HTERT RPE-1 (cell line): ENCODE results near the gene TOX2.

Experiments used
- in situ Hi-C: fragments of 300-500 bp; cut with MboI; formaldehyde crosslinking; loops from 4 replicates; pipeline ENCODE4 v1.14.3; 2020; ENCODE audit warnings: low sequenced_read_pairs

TOX2 gene

DNA sequence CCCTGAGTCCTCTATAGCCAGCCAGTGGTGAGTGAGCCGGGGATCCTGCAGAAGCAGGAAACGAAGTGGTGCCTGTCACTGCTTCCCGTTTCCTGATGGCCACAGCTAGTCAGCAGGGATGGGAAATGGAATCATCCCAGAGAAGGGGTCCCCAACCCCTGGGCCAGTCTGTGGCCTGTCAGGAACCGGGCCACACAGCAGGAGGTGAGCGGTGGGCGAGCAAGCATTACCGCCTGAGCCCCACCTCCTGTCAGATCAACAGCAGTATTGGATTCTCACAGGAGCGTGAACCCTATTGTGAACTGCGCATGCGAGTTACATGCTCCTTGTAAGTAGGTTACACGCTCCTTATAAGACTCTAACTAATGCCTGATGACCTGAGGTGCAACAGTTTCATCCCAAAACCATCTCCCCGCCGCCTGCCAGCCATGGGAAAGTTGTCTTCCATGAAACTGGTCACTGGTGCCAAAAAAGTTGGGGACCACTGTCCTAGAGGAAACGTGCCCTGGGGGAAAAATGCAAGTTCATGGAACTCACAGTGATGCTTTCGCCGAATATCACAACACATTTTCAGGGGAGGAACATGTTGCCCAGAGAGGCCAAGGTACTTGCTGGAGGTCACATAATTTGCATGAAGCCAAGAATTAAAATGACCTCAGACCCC lies 158.5 kb downstream of the TOX2 start:
- in situ Hi-C loops = no loop called here

DNA sequence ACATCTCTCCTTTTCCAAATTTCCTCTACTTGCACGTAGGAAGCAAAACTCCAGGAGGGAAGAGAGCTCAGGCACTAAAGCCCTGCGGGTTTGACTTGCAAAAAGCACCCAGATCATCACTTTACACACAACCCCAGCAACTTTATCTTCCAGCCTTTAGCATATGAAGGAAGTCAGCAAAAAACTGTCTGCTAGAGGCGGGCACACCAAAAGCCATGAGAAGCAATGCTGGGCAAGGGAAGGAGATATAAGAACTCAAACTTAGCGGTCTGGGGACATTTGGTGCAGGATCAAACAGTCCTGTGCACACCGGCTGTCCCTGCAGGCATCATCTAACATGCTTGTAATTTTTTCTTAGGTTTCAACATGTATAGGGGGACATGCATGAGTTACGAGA lies 159.0 kb downstream of the TOX2 start:
- in situ Hi-C loops = no loop called here

DNA sequence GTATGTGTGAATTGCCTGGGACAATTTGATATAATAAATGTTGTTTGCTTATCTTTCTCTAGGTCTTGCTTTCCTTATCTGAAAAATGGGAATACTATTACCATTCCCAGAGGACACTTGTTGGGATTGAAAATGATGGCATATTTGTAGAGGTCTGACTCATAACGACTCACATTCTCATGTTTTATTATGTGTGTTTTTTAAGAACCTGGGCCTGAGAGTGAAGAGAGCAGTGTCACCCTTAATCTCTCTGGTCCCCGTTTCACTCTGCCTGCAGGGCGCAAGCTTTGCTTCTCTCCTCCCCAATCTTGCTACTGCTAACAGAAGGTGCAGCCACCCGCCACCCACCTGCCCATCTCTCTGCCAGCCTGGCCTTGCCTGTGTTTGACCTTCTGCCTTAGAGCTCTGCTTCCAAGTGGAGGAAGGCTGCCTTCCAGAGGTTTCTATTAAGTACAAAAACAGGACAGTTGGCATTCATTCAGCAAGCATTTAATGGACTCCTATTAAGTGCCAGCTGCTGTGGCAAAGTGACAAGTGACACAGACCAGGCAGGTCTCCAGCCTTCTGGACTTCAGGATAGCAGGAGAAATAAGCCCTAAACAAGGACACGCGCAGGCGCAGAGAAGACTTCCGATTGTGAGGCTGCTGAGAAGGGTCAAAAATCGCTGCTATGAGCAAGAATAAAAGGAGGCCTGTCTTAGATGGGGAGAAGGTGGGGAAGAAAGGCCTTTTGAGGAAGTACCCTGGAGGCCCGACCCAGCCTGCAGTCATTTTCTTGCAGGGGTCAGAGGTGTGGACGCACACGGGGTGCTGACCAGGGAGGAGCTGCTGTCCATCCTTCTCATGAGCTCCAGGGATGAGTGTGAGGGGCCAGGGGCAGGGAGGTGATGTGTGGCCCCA lies 159.8 kb downstream of the TOX2 start:
- in situ Hi-C loops = no loop called here

DNA sequence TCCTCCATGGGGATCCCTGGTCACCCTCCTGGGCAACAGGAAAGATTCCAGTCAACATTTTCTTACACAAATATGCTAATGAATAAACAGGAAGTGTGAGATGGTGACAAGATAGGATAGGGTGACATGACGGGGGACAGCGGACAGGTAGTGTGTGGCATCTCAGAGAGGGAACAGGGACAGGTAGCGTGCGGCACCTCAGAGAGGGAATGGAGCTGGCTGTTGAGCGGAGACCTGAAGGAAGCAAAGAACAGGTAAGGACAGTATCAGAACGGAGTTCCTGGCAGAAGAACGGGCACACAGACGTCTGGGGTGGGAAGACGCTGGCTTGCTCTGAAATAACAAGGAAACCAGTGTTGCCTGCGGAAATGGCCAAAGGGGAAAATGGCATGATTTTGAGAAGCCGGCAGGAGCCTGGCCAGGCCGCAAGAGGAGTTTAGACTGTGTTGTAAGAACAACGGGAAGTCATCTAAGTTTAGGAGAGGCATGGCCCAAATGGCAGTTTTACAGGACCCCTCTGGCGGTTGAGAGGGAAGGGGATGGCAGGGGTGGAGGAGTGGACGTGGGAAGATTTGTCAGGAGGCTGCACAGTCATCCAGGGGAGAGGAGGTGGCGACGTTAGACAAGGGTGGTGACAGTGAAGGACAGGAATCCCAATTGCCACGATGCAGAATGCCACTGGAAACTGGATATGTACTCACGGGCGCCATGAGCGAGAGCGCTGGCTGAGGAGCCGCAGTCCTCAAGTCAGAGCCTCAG lies 160.7 kb downstream of the TOX2 start:
- in situ Hi-C loops = no loop called here

DNA sequence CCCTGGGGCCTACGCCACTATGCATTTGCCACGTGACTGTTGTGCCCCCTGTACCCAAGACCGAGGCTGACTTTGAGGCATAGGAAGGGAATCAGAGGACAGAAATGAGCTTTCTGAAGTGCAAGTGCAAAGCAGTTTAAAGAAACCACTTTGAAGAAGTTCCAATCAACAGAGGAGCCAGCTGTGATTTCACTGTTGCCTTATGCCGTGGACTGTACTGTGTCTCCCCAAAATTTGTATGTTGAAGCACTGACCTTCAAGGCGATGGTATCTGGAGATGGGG lies 161.2 kb downstream of the TOX2 start:
- in situ Hi-C loops = no loop called here

DNA sequence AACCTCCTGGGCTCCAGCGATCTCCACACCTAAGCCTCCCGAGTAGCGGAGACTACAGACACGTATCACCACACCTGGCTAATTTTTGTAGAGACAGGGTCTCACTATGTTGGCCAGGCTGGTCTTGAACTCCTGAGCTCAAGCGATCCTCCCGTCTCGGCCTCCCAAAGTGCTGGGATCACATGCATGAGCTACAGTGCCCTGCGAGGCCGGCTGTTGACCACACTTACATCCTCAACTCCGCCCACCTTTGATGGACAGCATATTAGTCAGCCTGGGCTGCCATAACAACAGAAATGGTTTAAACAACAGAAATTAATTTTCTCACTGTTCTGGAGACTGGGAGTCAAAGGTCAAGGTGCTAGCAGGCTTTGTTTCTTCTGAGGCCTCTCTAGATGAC lies 164.6 kb downstream of the TOX2 start:
- in situ Hi-C loops = no loop called here

DNA sequence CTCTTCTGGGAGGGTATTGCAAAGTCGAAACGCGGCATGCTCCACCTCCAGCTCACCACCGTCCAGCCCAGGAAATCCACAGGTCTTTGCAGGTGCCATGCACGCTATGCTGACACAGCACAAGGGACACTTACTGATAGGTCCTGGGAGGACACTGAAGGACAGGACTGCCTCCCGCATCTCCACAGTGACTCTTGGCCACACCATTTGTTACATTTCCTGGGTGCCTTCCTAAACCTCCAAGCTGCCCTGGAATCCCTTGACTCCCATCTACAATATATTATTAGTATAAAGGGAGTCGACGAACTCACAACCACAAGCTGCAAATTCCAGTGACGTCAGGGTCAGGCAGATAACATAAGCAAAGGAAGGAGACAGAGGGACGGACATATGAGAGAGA lies 165.4 kb downstream of the TOX2 start:
- in situ Hi-C loops = no loop called here

DNA sequence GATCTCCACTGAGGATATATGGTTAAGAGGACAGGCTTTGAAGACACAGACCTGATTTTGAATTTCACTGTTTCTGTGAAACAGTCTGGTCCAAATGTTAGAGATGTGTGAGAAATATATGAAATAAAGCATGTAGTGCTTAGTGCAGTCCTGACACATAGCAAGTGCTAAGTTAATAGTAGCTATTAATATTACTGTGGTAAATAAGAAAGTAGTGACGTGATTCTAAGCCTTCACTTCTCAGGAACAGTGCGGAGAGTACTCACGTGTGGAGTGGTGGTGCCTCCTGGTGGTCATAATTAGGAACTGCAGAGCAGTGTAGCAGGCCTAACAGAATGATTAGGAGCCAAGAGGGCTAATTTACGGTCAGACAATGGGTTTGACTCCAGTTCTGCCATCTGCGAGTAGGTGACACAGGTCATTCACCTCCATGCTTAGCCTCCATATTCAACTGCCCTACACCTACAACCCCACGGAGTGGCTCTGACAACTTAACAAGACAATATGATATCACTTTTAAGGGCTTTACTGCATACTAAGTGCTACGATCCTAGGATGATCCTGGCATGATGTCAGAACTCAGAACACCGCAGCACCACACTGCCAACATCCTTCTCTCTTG lies 166.1 kb downstream of the TOX2 start:
- in situ Hi-C loops = no loop called here

DNA sequence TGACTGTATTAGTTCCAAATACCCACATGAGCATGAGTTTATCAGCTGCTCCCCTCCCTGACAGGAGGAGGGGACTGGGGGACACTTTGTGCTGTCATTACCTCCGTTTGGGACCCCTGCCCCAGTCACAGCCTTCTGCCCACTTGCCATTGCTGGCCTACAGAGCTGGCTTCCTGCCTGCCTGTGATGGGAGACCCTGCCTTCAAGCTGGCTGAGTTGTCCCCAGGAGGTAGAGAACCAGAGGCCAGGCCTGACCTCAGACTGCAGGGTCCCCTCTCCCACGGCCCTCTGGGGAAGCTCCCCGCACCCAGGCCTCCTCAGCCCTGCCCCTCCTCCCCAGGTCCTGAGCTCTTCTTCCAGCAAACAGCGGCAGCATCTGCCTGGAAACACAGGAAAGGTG lies 166.8 kb downstream of the TOX2 start:
- in situ Hi-C loops = no loop called here

DNA sequence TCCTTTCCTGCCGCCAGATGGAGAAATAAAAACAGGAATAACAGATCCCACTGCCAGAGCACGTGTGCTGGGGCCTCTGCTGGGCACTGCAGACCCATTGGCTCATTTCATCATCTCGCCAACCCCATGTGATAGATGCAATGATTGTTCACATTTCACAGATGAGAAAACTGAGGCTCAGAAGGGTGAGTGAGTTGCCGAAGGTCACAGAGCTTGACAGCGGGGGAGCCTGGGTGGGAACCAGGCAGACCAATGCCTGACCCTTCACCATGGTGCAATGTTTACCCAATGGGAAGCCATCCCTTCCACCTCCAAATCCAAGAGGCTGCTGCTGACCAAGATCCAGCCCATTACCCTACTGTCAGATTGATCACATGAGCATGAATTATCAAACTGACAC lies 167.2 kb downstream of the TOX2 start:
- in situ Hi-C loops = no loop called here

DNA sequence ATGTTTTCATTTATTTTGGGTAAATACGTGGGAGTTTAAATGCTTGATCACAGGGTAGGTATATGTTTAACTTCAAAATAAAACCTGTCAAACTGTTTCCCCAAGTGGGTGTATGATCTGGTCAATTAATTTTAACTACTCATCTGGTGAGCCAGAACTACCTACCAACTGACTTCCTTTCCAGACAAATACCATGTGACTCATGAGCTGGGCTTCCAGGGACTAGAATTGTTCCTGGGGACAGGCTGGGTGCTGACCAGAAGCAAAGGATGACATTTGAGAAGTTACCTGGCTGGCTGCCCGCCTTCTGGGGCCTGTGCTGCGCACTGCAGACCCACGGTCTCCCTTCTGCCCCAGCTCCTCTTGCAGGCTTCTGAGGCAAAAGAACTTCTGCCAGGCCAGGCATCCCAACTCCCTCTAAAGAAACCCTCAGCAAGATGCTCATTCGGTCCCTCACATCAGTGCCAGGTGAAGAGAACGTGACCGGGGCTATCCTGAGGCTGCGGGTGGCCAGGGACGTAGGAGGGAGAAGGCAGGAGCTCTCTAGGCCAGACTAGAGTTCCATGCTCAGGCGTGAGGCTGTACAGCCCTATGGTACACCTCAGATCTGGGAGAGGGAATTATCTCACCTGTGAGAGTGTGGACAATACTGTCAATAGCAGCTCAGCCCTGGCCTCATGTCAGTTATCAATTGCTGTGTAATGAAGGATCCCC lies 168.7 kb downstream of the TOX2 start:
- in situ Hi-C loops = no loop called here

DNA sequence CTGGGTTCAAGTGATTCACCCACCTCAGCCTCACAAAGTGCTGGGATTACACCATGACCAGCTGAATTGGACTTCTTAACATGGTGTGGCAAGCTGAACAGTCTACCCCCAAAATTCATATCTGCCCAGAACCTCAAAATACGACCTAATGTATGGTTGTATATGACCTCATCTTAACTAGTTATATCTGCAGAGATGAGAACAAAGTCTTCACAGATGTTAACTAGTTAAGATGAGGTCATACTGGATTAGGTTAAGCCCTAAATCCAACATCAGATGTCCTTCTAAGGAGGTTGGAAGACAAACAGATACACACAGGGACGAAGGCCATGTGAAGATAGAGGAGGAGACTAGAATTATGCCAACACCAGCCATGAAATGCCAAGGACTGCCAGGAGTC lies 169.8 kb downstream of the TOX2 start:
- in situ Hi-C loops = no loop called here

DNA sequence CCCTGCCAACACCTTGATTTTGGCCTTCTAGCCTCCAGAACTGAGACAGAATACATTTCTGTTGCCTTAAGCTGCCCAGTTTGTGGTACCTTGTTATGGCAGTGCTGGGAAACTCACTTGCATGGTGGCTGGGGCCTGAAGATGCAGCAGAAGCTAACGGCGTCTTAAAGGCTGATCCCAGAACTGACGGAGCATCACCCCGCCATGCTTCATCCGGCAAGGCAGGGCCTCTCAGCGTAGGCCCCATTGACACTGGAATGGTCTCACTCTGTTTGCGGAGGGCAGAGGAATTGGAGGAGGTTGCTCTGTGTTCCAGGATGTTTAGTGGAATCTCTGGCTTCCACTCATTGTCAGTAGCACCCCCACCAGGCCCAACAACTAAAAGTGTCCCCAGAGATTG lies 170.2 kb downstream of the TOX2 start:
- in situ Hi-C loops = no loop called here

DNA sequence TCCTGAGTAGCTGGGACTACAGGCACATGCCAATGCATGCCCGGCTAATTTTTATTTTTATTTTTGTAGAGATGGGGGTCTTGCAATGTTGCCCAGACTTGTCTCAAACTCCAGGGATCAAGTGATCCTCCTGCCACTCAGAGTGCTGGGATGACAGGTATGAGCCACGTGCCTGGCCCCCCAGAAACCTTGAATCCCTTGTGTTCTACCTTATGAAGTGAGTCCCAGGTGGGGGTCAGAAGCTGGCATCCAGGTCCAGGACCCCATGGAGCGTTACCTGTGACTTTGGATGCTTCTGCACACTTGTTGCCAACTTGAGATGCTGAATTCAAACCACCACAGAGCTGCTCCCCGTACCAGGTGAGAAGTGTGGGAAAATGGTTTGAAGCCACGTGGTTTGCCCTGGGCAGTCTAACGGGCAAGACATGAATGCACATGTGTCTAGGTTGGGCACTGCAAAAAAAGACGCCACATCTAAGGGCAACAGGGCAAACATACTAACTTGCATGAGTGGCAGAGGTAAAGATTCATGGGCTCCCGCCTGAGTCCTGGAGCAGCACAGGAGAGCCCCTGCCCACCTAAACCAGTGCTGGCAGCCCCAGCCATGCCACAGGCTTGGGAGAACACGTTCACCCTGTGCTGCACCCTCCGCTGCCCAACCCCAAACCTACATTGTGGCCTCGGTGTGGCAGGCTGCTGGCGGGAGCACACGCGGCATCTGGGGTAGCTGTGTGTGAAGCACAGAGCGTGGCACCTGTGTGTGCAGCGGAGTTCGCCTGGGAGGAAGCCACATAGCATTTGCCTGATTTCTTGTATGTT lies 171.2 kb downstream of the TOX2 start:
- in situ Hi-C loops = no loop called here

DNA sequence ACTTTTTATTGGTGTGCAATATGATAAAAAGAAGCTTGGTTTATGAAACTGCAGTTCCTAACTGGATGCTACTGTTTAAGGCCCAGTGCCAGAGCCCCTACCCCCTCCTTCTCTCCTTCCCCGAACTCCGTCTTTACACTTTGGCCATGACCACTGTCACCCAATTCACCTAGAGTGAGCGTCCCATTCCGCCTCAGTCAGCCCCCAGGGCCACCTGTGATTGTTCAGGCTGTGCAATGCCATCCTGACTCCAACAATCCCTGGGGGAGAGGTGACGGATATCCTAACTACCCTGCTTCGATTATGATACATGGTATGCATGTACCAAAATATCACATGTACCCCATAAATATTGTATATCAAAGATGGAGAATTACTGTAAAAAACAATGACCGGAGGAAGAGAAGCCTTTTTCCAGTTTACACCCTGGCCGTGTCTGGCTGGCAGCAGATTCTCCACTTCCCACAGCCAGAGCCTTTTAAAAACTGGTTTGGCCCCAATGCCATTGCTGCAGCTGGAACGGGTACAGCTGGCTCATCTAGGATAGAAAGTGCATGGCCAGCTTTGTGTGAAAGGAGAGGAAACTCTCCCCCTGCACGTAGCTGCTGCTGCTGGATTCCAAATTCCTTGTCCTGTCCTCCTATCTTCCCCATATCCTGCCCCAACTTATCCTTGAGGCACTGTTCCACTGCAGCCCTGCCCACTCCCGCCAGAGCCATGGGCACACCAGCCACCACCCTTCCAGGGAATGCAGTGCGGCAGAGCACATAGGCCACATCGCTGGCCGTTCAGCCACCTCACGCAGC lies 172.6 kb downstream of the TOX2 start:
- in situ Hi-C loops = no loop called here

DNA sequence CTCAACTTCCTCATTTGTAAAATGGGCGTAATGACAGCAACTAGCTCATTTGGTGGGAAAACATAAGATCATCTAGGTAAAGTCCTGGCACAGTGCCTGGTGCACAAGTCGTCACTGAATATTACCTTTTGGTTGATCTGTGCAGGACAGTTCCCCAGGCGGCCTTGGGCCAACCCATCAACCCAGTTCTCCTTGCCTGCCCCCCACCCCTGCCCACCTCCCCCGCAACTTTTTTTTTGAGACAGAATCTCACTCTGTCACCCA lies 173.1 kb downstream of the TOX2 start:
- in situ Hi-C loops = no loop called here

DNA sequence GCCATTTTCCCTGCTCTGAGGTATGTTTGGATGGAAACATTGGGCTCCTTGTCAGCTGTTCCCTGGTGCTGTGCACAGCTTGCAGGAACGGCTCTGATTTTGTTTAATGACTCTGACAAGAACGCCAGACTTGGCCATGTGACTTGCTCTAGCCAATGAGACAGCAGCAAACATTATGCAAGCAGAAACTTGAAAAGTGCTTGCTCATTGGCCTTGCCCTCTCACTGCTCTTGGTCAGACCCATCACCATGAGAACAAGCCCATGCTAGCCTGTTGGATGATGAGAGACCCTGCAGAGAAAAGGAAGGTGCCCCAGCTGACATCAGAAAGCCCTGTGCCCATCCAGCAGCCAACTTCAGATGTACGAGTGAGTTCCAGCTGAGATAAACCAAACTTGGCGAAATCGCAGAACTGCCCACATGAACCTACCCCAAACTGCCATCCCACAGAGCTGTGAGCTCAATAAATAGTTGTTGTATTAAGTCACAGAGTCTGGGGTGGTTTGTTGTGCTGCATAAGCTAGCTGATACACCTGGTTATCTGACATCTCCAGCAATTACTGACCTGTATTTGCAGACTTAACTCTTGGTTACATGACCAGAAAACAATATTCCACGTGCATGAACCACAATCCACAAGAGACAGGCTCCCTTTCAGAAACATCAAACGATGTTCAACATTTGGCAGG lies 175.5 kb downstream of the TOX2 start:
- in situ Hi-C loops = no loop called here

DNA sequence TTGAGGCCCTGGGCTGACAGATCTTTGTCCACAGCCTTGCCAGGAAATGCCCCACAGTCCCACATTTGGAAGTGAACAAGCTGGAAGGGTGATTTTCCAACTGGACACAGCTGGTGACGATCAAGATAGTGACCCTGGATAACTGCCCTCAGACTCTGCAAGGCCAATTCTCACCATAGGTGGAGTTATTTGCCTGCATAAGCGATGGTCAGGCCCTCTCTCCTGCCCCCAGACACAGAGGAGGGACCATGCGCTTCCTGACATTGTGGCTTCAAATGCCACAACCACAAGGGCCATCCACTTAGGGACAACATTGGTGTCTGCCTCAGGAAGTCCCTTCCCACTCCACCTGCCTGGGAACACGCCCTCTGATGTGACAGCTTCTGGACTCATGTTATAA lies 176.4 kb downstream of the TOX2 start:
- in situ Hi-C loops = no loop called here
